ENCODE measurements around the gene PTPRN2.

DNA sequence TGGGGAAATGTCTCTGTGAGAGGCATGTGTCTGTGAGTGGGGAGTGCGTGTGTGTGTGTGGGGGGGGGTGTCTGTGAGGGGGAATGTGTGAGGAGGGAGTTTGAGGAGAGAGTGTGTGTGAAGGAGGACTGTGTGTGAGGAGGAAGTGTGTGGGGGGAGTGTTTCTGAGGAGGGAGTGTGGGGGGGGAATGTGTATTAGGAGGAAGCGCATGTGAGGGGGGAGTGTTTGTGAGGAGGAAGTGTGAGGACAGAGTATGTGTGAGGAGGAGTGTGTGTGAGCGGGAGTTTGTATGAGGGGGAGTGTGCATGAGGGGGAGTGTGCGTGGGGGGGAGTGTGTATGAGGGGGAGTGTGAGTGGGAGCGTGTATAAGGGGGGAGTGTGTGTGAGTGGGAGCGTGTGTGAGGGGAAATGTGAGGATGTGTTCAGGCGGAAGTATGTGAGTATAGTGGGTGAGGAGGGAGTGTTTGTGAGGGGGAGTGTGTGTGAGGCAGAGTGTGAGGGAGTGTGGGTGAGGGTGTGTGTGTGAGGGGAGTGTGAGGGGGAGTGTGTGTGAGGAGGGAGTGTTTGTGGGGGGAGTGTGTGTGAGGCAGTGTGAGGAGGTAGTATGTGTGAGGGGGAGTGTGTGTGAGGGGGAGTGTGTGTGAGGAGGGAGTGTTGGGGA is 21.8 kb upstream of the PTPRN2 start:
- TF ChIP-seq, protein P1, sequence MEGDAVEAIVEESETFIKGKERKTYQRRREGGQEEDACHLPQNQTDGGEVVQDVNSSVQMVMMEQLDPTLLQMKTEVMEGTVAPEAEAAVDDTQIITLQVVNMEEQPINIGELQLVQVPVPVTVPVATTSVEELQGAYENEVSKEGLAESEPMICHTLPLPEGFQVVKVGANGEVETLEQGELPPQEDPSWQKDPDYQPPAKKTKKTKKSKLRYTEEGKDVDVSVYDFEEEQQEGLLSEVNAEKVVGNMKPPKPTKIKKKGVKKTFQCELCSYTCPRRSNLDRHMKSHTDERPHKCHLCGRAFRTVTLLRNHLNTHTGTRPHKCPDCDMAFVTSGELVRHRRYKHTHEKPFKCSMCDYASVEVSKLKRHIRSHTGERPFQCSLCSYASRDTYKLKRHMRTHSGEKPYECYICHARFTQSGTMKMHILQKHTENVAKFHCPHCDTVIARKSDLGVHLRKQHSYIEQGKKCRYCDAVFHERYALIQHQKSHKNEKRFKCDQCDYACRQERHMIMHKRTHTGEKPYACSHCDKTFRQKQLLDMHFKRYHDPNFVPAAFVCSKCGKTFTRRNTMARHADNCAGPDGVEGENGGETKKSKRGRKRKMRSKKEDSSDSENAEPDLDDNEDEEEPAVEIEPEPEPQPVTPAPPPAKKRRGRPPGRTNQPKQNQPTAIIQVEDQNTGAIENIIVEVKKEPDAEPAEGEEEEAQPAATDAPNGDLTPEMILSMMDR (IDR thresholded peaks at IDR 0.05) = no peak
- TF ChIP-seq RFX5 (IDR thresholded peaks at IDR 0.05; ENCODE audit: low read length) (no peak), RAD21 (IDR thresholded peaks at IDR 0.05; ENCODE audit: low read length) (no peak), POLR2AphosphoS5 (IDR thresholded peaks at IDR 0.05; ENCODE audit: low read depth, low read length) (no peak), EP300 (IDR thresholded peaks at IDR 0.05; ENCODE audit: borderline replicate concordance in 1 of 2, low read depth in 1 of 2, low read length in 1 of 2) (no peak)
